ENCODE measurements around the gene RBAK. TPM values are rescaled to one million over a fixed set of nuclear protein-coding genes. Genes with fewer than 3 reads are reported as not detected.

RBAK gene
- total RNA-seq, 1 donor from 2014 or later: 8.4 TPM

Other genes with a start within 250 kb of the RBAK start
- not detected in 2 replicates for gene PAPOLB, start 183.8 kb upstream of the RBAK start, total RNA-seq
- 2.9 and 3.4 TPM in 2 replicates for gene RADIL, start 162.1 kb upstream of the RBAK start, total RNA-seq
- not detected in 2 replicates for gene MMD2, start 86.7 kb upstream of the RBAK start, total RNA-seq
- gene WIPI2, start 144.4 kb downstream of the RBAK start, total RNA-seq: 79.4 and 85.8 TPM in 2 replicates
- gene SLC29A4, start 237.1 kb downstream of the RBAK start, total RNA-seq: 3.8 and 6.2 TPM in 2 replicates

Data from glomerular endothelial cell (primary cell).